B cell (primary cell): ENCODE results near the gene NFYC. TPM values are rescaled to one million over a fixed set of nuclear protein-coding genes. Genes with fewer than 3 reads are reported as not detected.

Experiments used
- ATAC-seq: fragments of 200-7000 bp; cut with Tn5 transposase; one replicate; pipeline ENCODE4 v1.10.0; 2021; ENCODE audit warnings: low read depth, mild to moderate bottlenecking, moderate number of reproducible peaks, moderate library complexity
- CTCF ChIA-PET: fragments of 350-600 bp; sonication (Branson Sonifier 250); formaldehyde crosslinking; loops from one replicate; lab custom pipeline; 2021; ENCODE audit warnings: antibody characterized with exemption, inconsistent platforms; lab: Charles Lee
- POLR2A ChIA-PET: fragments of 350-600 bp; sonication (Branson Sonifier 250); formaldehyde crosslinking; loops from one replicate; lab custom pipeline; 2021; ENCODE audit warnings: antibody characterized with exemption; lab: Charles Lee
- DNase-seq: peaks from one replicate; pipeline ENCODE4 v3.0.0; 2013
- H2AFZ ChIP-seq: 2 replicates; pipeline ENCODE4 v1.6.1; 2012; ENCODE audit warnings: mild to moderate bottlenecking, low read depth, low read length; ENCODE audit not compliant: insufficient read depth, poor library complexity, severe bottlenecking
- H3K27ac ChIP-seq, 2 donors: 1 replicate in 1 of 2; 2 replicates in 1 of 2; pipeline ENCODE4 v1.5.1; 2012 to 2013; ENCODE audit warnings: low read length in 2 of 2, mild to moderate bottlenecking in 2 of 2, moderate library complexity in 1 of 2
- H3K27me3 ChIP-seq, 4 experiments: fragments of 200-600 bp in 1 of 4; sonication (generic) in 1 of 4; replicated peaks in 1 of 4; 1 replicate in 2 of 4; 2 replicates in 2 of 4; pipeline versions ENCODE4 v1.6.1 to v1.7.0; 2013 to 2016; ENCODE audit warnings: low read length in 3 of 4, mild to moderate bottlenecking in 2 of 4, mixed read lengths in 1 of 4, moderate library complexity in 1 of 4; ENCODE audit not compliant: insufficient read depth in 4 of 4, control insufficient read depth in 3 of 4; ENCODE audit errors: control extremely low read depth in 1 of 4
- H3K36me3 ChIP-seq, 2 experiments: replicated peaks in 1 of 2; 1 replicate in 1 of 2; 2 replicates in 1 of 2; pipeline versions ENCODE4 v1.6.1 to v1.7.1; 2013; ENCODE audit warnings: low read length in 1 of 2; ENCODE audit not compliant: insufficient read depth in 2 of 2, control insufficient read depth in 1 of 2; ENCODE audit errors: control extremely low read depth in 1 of 2, extremely low read depth in 1 of 2
- H3K4me1 ChIP-seq, 2 donors: fragments of 200-600 bp in 1 of 2; sonication (generic) in 1 of 2; 1 replicate in 1 of 2; 2 replicates in 1 of 2; pipeline versions ENCODE4 v1.5.1 to v1.6.1; 2013 to 2017; ENCODE audit warnings: low read length in 2 of 2; ENCODE audit not compliant: control insufficient read depth in 2 of 2, insufficient read depth in 2 of 2
- H3K4me2 ChIP-seq: replicated peaks from 2 replicates; pipeline ENCODE3; 2012; ENCODE audit warnings: mild to moderate bottlenecking, low read depth, low read length; ENCODE audit not compliant: poor library complexity, severe bottlenecking
- H3K4me3 ChIP-seq, 5 experiments: fragments of 200-600 bp in 1 of 5; sonication (generic) in 1 of 5; 1 replicate in 3 of 5; 2 replicates in 2 of 5; pipeline versions ENCODE4 v1.5.1 to v1.7.0; 2011 to 2016; ENCODE audit warnings: low read length in 4 of 5, mild to moderate bottlenecking in 4 of 5, low read depth in 2 of 5, control low read depth in 1 of 5, moderate library complexity in 1 of 5; ENCODE audit not compliant: insufficient read depth in 1 of 5; ENCODE audit errors: control extremely low read depth in 1 of 5, extremely low read depth in 1 of 5
- H3K79me2 ChIP-seq: fragments of 200-600 bp; sonication (generic); one replicate; pipeline ENCODE4 v1.6.0; 2016; ENCODE audit warnings: low read length; ENCODE audit not compliant: control insufficient read depth, insufficient read depth
- H3K9ac ChIP-seq: fragments of 200-600 bp; sonication (generic); 2 replicates; pipeline ENCODE4 v1.6.1; 2017; ENCODE audit warnings: mild to moderate bottlenecking, low read length, moderate library complexity
- H3K9me3 ChIP-seq, 3 donors: one replicate each; pipeline versions ENCODE4 v1.6.1 to v1.7.1; 2013; ENCODE audit warnings: low read length in 2 of 3; ENCODE audit not compliant: control insufficient read depth in 2 of 3, insufficient read depth in 1 of 3; ENCODE audit errors: control extremely low read depth in 1 of 3
- H4K20me1 ChIP-seq: 2 replicates; pipeline ENCODE4 v1.6.0; 2012; ENCODE audit warnings: mild to moderate bottlenecking, low read length; ENCODE audit not compliant: insufficient read depth, control insufficient read depth, poor library complexity, severe bottlenecking
- H3K27ac Mint-ChIP-seq: one replicate; pipeline ENCODE4 v1.8.0; 2021; ENCODE audit warnings: mixed read lengths
- H3K27me3 Mint-ChIP-seq: one replicate; pipeline ENCODE4 v1.8.0; 2021; ENCODE audit warnings: mixed read lengths
- H3K4me1 Mint-ChIP-seq: one replicate; pipeline ENCODE4 v1.8.0; 2021; ENCODE audit warnings: mixed read lengths
- H3K4me3 Mint-ChIP-seq: one replicate; pipeline ENCODE4 v1.8.0; 2021; ENCODE audit warnings: mixed read lengths
- H3K9me3 Mint-ChIP-seq: one replicate; pipeline ENCODE4 v1.8.0; 2022; ENCODE audit warnings: mixed read lengths; ENCODE audit not compliant: insufficient read depth
- EZH2 ChIP-seq: IDR thresholded peaks from 2 replicates; pipeline ENCODE4 v1.6.1; 2012; ENCODE audit warnings: borderline replicate concordance, low read depth, mild to moderate bottlenecking, moderate library complexity, low read length; ENCODE audit not compliant: insufficient read depth, poor library complexity, severe bottlenecking
- WGBS: methylation state at CpG from one replicate; pipeline ENCODE4 v1.1.5; 2013; ENCODE audit warnings: missing lambda C conversion rate; ENCODE audit not compliant: insufficient coverage; 5-methylcytosine and 5-hydroxymethylcytosine counted together
- intact Hi-C: fragments of 100-400 bp; cut with micrococcal nuclease; formaldehyde crosslinking; loops from one replicate; pipeline ENCODE4 v1.10.0; 2022
- polyA plus RNA-seq: library from polyadenylated mRNA; depleted of rRNA; stranded (reverse); fragments of >200 nt; gene quantifications from 2 replicates; pipeline ENCODE4 v1.2.3, GENCODE V29; 2012
- total RNA-seq, 2 donors: library from RNA; stranded (reverse); fragments of 120-200 nt in 1 of 2; gene quantifications; 1 replicate in 1 of 2; 2 replicates in 1 of 2; pipeline versions ENCODE4 v1.2.3 to v1.2.4, GENCODE V29; 2013 to 2022
- TF ChIP-seq, protein P1 (sequence below): fragments of 200-600 bp; IDR thresholded peaks from one replicate; pipeline ENCODE4 v1.8.0; 2022; ENCODE audit warnings: antibody characterized with exemption, mild to moderate bottlenecking

NFYC gene
- total and polyA plus RNA-seq, 2 donors (not counting 1 experiment from before 2014, with no cell fraction given) = 88.7 to 123 TPM

DNA sequence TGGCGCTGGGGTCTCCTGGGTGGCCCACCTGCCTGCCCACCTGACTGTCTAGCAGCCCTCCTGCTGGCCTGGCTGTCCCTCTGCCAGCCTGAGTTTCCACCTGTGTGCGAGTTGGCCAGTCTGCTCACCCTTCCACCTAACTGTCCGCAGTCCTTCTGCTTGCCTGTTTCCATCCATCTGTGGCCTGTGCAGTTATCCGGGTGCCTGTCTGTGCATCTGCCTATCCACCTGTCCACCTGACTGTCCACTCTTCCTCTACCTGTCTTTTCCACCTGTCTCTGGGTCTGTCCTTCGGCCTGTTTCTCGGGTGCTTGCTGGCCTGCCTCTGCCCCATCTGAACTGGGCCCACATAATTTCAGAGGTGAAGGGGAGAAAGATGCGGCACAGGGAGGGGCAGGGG, 93.9 kb downstream of the NFYC start:
- no peak overlapping the region for H2AFZ ChIP-seq
- H3K4me3 ChIP-seq = no peak overlapping the region
- H3K4me1 Mint-ChIP-seq = peaks cover 10% of the 10 kb centered on the region
- H3K9ac ChIP-seq = no peak overlapping the region
- ChIA-PET CTCF (no interaction called here), POLR2A (no interaction called here)
- H3K79me2 ChIP-seq = no peaks in the 10 kb centered on the region
- intact Hi-C loops = no loop called here
- H3K27me3 ChIP-seq = peaks cover 0 to 40% (median 14%) of the 10 kb centered on the region in 4 experiments
- H3K9me3 Mint-ChIP-seq = no peaks in the 10 kb centered on the region
- no peak overlapping the region for H3K27ac ChIP-seq
- H3K4me2 ChIP-seq = no peak overlapping the region
- H3K4me1 ChIP-seq = peaks cover 12 to 16% of the 10 kb centered on the region in 2 donors
- H4K20me1 ChIP-seq = no peaks in the 10 kb centered on the region
- 94% methylated on average over 5 of the region's 7 CpGs for WGBS
- no peaks in the 10 kb centered on the region for H3K36me3 ChIP-seq
- H3K27me3 Mint-ChIP-seq = peaks cover 46% of the 10 kb centered on the region
- no peak overlapping the region for H3K27ac Mint-ChIP-seq
- H3K9me3 ChIP-seq = peaks cover 0 to 7% (median 0%) of the 10 kb centered on the region in 3 donors
- ATAC-seq = no peak
- peak overlapping the region; percentile 82 for H3K4me3 Mint-ChIP-seq
- TF ChIP-seq, protein P1, sequence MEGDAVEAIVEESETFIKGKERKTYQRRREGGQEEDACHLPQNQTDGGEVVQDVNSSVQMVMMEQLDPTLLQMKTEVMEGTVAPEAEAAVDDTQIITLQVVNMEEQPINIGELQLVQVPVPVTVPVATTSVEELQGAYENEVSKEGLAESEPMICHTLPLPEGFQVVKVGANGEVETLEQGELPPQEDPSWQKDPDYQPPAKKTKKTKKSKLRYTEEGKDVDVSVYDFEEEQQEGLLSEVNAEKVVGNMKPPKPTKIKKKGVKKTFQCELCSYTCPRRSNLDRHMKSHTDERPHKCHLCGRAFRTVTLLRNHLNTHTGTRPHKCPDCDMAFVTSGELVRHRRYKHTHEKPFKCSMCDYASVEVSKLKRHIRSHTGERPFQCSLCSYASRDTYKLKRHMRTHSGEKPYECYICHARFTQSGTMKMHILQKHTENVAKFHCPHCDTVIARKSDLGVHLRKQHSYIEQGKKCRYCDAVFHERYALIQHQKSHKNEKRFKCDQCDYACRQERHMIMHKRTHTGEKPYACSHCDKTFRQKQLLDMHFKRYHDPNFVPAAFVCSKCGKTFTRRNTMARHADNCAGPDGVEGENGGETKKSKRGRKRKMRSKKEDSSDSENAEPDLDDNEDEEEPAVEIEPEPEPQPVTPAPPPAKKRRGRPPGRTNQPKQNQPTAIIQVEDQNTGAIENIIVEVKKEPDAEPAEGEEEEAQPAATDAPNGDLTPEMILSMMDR = no peak
- no peak for TF ChIP-seq EZH2
- DNase-seq = no peak

DNA sequence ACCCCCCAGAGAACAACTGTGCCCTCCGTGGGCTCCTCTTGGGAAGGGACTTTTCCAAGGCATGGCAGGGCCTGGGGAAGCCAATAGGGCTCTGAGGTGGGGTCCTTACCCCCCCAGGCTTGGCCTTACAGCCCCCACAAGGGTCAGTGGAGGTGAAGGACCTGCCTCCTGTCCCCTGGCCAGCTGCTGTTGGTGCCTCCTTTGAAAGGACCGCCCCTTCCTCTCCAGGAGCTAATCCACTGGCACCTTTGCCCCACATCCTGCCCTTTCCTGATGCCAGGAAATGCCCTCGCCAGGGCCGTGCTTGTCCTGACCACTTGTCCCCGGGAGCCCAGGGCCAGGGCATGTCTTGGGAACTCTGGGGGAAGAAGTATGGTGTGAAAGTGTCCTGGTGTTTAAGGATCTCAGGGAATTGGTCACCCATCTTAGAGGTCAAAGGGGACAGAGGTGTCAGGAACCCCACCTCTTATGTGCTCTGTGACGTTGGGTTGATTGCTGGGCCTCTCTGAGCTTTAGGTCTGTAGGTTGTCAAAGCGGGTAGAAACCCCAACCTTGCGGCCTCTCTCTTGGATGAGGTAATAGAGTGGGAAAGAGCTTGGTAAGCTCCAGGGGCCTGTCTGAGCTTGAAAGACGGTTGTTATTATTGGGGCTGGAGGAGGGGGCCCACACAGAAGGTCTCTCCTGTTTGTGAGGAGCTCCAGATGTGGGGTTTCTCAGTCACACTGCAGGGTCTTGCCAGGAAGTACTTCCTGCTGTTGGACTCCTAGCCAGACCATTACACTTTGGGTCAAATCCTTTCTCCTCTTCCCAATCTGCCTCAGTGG, 94.9 kb downstream of the NFYC start:
- POLR2A ChIA-PET = no interaction called here
- CTCF ChIA-PET = interaction anchor here (0.9 to 1.8 kb wide), 3 partner anchors 12 to 884 kb away, joined by 3 to 8 read pairs (median 3); no protein-coding TSS in a partner anchor

More for the DNA sequence above, 94.9 kb downstream of the NFYC start:
- intact Hi-C loops = no loop called here
- no peak for TF ChIP-seq EZH2
- H3K27ac Mint-ChIP-seq = no peak overlapping the region
- Histone ChIP-seq H3K9ac (no peak overlapping the region), H4K20me1 (no peaks in the 10 kb centered on the region), H3K4me1 (peaks cover 12 to 16% of the 10 kb centered on the region in 2 donors), H3K27me3 (peaks cover 0 to 40% (median 14%) of the 10 kb centered on the region in 4 experiments), H2AFZ (no peak overlapping the region), H3K4me2 (no peak overlapping the region), H3K4me3 (no peak overlapping the region), H3K79me2 (no peaks in the 10 kb centered on the region), H3K27ac (no peak overlapping the region), H3K9me3 (peaks cover 0 to 7% (median 0%) of the 10 kb centered on the region in 3 donors), H3K36me3 (no peaks in the 10 kb centered on the region)
- WGBS = 100% methylated on average over 5 of the region's 9 CpGs
- H3K9me3 Mint-ChIP-seq = no peaks in the 10 kb centered on the region
- no peak for DNase-seq
- peaks cover 47% of the 10 kb centered on the region for H3K27me3 Mint-ChIP-seq
- peaks cover 10% of the 10 kb centered on the region for H3K4me1 Mint-ChIP-seq
- H3K4me3 Mint-ChIP-seq = no peak overlapping the region
- no peak for ATAC-seq
